Endothelial cell of umbilical vein (primary cell): ENCODE data around the gene JPH3.

ENCODE experiments used
- EZH2 ChIP-seq: IDR thresholded peaks from 2 replicates; pipeline ENCODE4 v1.6.1; 2012; ENCODE audit warnings: borderline replicate concordance, low read depth, mild to moderate bottlenecking, moderate library complexity, low read length, inconsistent platforms; ENCODE audit not compliant: severe bottlenecking
- FOS ChIP-seq: IDR thresholded peaks from 2 replicates; pipeline ENCODE4 v1.6.1; 2011; ENCODE audit warnings: mild to moderate bottlenecking, low read length, moderate library complexity, borderline replicate concordance; ENCODE audit not compliant: insufficient read depth
- GATA2 ChIP-seq: IDR thresholded peaks from 2 replicates; pipeline ENCODE4 v1.7.0; 2011; ENCODE audit warnings: low read depth, mild to moderate bottlenecking, moderate library complexity, mixed read lengths, low read length; ENCODE audit not compliant: insufficient read length, insufficient read depth
- JUN ChIP-seq: IDR thresholded peaks from 2 replicates; pipeline ENCODE4 v1.6.1; 2011; ENCODE audit warnings: borderline replicate concordance, low read depth; ENCODE audit not compliant: insufficient read length, insufficient read depth
- MAX ChIP-seq: IDR thresholded peaks from 2 replicates; pipeline ENCODE4 v1.6.1; 2011; ENCODE audit not compliant: insufficient read depth, insufficient read length
- MYC ChIP-seq: IDR thresholded peaks from one replicate; pipeline ENCODE4 v1.6.1; 2011; ENCODE audit warnings: mild to moderate bottlenecking, low read depth, low read length
- POLR2A ChIP-seq: IDR thresholded peaks from 2 replicates; pipeline ENCODE4 v1.6.1; 2012; ENCODE audit warnings: low read depth, mild to moderate bottlenecking, control low read depth, low read length
- POLR2AphosphoS5 ChIP-seq: IDR thresholded peaks from 2 replicates; pipeline ENCODE4 v1.6.1; 2012; ENCODE audit warnings: low read depth, mild to moderate bottlenecking, control low read depth, low read length, moderate library complexity; ENCODE audit not compliant: insufficient read depth
- TF ChIP-seq, protein P1 (sequence below), 2 donors: IDR thresholded peaks; 1 replicate in 1 of 2; 2 replicates in 1 of 2; pipeline ENCODE4 v1.5.1; 2011; ENCODE audit warnings: low read length in 2 of 2, mild to moderate bottlenecking in 2 of 2, moderate library complexity in 2 of 2, control low read depth in 1 of 2, inconsistent platforms in 1 of 2, low read depth in 1 of 2; ENCODE audit not compliant: insufficient read depth in 1 of 2; ENCODE audit errors: extremely low read depth in 1 of 2

DNA sequence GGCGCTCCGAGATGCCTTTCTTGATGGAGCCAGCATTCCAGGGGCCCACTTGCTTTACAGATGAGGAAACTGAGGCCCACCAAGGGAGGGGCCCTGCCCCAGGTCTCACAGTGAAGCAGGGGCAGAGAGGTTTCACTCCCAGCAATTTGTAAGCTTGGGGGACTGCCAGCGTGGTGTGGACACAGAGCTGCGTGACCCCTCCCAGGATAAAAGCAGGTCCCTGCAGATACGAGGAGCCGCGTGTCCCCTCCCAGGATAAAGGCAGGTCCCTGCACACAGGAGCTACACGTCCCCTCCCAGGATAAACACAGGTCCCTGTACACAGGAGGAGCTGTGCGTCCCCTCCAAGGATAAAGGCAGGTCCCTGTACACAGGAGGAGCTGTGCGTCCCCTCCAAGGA, 11.7 kb downstream of the JPH3 start:
- no peak for TF ChIP-seq MYC
- TF ChIP-seq, protein P1, sequence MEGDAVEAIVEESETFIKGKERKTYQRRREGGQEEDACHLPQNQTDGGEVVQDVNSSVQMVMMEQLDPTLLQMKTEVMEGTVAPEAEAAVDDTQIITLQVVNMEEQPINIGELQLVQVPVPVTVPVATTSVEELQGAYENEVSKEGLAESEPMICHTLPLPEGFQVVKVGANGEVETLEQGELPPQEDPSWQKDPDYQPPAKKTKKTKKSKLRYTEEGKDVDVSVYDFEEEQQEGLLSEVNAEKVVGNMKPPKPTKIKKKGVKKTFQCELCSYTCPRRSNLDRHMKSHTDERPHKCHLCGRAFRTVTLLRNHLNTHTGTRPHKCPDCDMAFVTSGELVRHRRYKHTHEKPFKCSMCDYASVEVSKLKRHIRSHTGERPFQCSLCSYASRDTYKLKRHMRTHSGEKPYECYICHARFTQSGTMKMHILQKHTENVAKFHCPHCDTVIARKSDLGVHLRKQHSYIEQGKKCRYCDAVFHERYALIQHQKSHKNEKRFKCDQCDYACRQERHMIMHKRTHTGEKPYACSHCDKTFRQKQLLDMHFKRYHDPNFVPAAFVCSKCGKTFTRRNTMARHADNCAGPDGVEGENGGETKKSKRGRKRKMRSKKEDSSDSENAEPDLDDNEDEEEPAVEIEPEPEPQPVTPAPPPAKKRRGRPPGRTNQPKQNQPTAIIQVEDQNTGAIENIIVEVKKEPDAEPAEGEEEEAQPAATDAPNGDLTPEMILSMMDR (IDR thresholded peaks at IDR 0.05; ENCODE audit: extremely low read depth in 1 of 2, insufficient read depth in 1 of 2, low read depth in 1 of 2, low read length in 2 of 2), result no peak
- TF ChIP-seq EZH2, result no peak
- no peak for TF ChIP-seq POLR2AphosphoS5
- TF ChIP-seq POLR2A, result no peak
- TF ChIP-seq JUN, result no peak
- no peak for TF ChIP-seq MAX
- TF ChIP-seq FOS, result no peak
- TF ChIP-seq GATA2, result no peak
